ENCODE measurements around the gene BRME1.

BRME1 gene

GRCh38 chr19:13906521-13906904 lies 596 bp upstream of the BRME1 start:
- H3K27me3 ChIP-seq (ENCODE audit: control insufficient read depth, insufficient read depth, low read length), result no peaks in the 10 kb centered on the region
- peak overlapping the region; percentile 82 for H3K9ac ChIP-seq (ENCODE audit: low read depth, low read length)
- H3K9me3 ChIP-seq (replicated peaks; ENCODE audit: low read length), result no peaks in the 10 kb centered on the region
- H3K4me1 ChIP-seq (ENCODE audit: control insufficient read depth, insufficient read depth, low read length), result peaks cover 9% of the 10 kb centered on the region
- peaks cover 6% of the 10 kb centered on the region for H3K36me3 ChIP-seq (ENCODE audit: insufficient read depth, low read length)
- peak overlapping the region; percentile 81 for H3K4me3 ChIP-seq (ENCODE audit: low read length)
- peak overlapping the region; percentile 99 for H3K4me2 ChIP-seq (ENCODE audit: low read length)

GRCh38 chr19:13902993-13903555 lies 2.8 kb downstream of the BRME1 start:
- Histone ChIP-seq H3K9ac (ENCODE audit: low read depth, low read length) (no peak overlapping the region), H3K4me3 (ENCODE audit: low read length) (no peak overlapping the region), H3K36me3 (ENCODE audit: insufficient read depth, low read length) (no peaks in the 10 kb centered on the region), H3K4me1 (ENCODE audit: control insufficient read depth, insufficient read depth, low read length) (peaks cover 9% of the 10 kb centered on the region), H3K9me3 (replicated peaks; ENCODE audit: low read length) (no peaks in the 10 kb centered on the region), H3K4me2 (ENCODE audit: low read length) (no peak overlapping the region), H3K27me3 (ENCODE audit: control insufficient read depth, insufficient read depth, low read length) (no peaks in the 10 kb centered on the region)

- Histone ChIP-seq H3K9ac (ENCODE audit: low read depth, low read length) (no peak overlapping the region), H3K36me3 (ENCODE audit: insufficient read depth, low read length) (no peaks in the 10 kb centered on the region), H3K4me1 (ENCODE audit: control insufficient read depth, insufficient read depth, low read length) (no peaks in the 10 kb centered on the region), H3K9me3 (replicated peaks; ENCODE audit: low read length) (no peaks in the 10 kb centered on the region), H3K4me2 (ENCODE audit: low read length) (no peak overlapping the region), H3K4me3 (ENCODE audit: low read length) (no peak overlapping the region), H3K27me3 (ENCODE audit: control insufficient read depth, insufficient read depth, low read length) (no peaks in the 10 kb centered on the region)
Measured at GRCh38 chr19:13899912-13900584, 5.9 kb downstream of the BRME1 start.

GRCh38 chr19:13899393-13899792 lies 6.5 kb downstream of the BRME1 start:
- no peaks in the 10 kb centered on the region for H3K36me3 ChIP-seq (ENCODE audit: insufficient read depth, low read length)
- H3K4me1 ChIP-seq (ENCODE audit: control insufficient read depth, insufficient read depth, low read length), result no peaks in the 10 kb centered on the region
- H3K4me2 ChIP-seq (ENCODE audit: low read length), result no peak overlapping the region
- H3K9me3 ChIP-seq (replicated peaks; ENCODE audit: low read length), result no peaks in the 10 kb centered on the region
- H3K27me3 ChIP-seq (ENCODE audit: control insufficient read depth, insufficient read depth, low read length), result no peaks in the 10 kb centered on the region
- H3K4me3 ChIP-seq (ENCODE audit: low read length), result no peak overlapping the region
- no peak overlapping the region for H3K9ac ChIP-seq (ENCODE audit: low read depth, low read length)

- Histone ChIP-seq H3K4me3 (ENCODE audit: low read length) (no peak overlapping the region), H3K9me3 (replicated peaks; ENCODE audit: low read length) (no peaks in the 10 kb centered on the region), H3K4me1 (ENCODE audit: control insufficient read depth, insufficient read depth, low read length) (no peaks in the 10 kb centered on the region), H3K9ac (ENCODE audit: low read depth, low read length) (no peak overlapping the region), H3K36me3 (ENCODE audit: insufficient read depth, low read length) (no peaks in the 10 kb centered on the region), H3K4me2 (ENCODE audit: low read length) (no peak overlapping the region), H3K27me3 (ENCODE audit: control insufficient read depth, insufficient read depth, low read length) (no peaks in the 10 kb centered on the region)
Measured at GRCh38 chr19:13896227-13896626, 9.7 kb downstream of the BRME1 start.

- no peaks in the 10 kb centered on the region for H3K36me3 ChIP-seq (ENCODE audit: insufficient read depth, low read length)
- no peak overlapping the region for H3K9ac ChIP-seq (ENCODE audit: low read depth, low read length)
- no peak overlapping the region for H3K4me2 ChIP-seq (ENCODE audit: low read length)
- no peak overlapping the region for H3K4me3 ChIP-seq (ENCODE audit: low read length)
- no peaks in the 10 kb centered on the region for H3K4me1 ChIP-seq (ENCODE audit: control insufficient read depth, insufficient read depth, low read length)
- no peaks in the 10 kb centered on the region for H3K27me3 ChIP-seq (ENCODE audit: control insufficient read depth, insufficient read depth, low read length)
- H3K9me3 ChIP-seq (replicated peaks; ENCODE audit: low read length), result no peaks in the 10 kb centered on the region
Measured at GRCh38 chr19:13894552-13894951, 11.4 kb downstream of the BRME1 start.

- Histone ChIP-seq H3K4me3 (ENCODE audit: low read length) (no peak overlapping the region), H3K36me3 (ENCODE audit: insufficient read depth, low read length) (no peaks in the 10 kb centered on the region), H3K9ac (ENCODE audit: low read depth, low read length) (no peak overlapping the region), H3K4me2 (ENCODE audit: low read length) (no peak overlapping the region), H3K9me3 (replicated peaks; ENCODE audit: low read length) (no peaks in the 10 kb centered on the region), H3K27me3 (ENCODE audit: control insufficient read depth, insufficient read depth, low read length) (no peaks in the 10 kb centered on the region), H3K4me1 (ENCODE audit: control insufficient read depth, insufficient read depth, low read length) (no peaks in the 10 kb centered on the region)
Measured at GRCh38 chr19:13892870-13893269, 13.0 kb downstream of the BRME1 start.

- Histone ChIP-seq H3K9me3 (replicated peaks; ENCODE audit: low read length) (no peaks in the 10 kb centered on the region), H3K4me3 (ENCODE audit: low read length) (no peak overlapping the region), H3K27me3 (ENCODE audit: control insufficient read depth, insufficient read depth, low read length) (no peaks in the 10 kb centered on the region), H3K4me1 (ENCODE audit: control insufficient read depth, insufficient read depth, low read length) (peaks cover 8% of the 10 kb centered on the region), H3K36me3 (ENCODE audit: insufficient read depth, low read length) (no peaks in the 10 kb centered on the region), H3K9ac (ENCODE audit: low read depth, low read length) (no peak overlapping the region), H3K4me2 (ENCODE audit: low read length) (no peak overlapping the region)
Measured at GRCh38 chr19:13890136-13890535, 15.8 kb downstream of the BRME1 start.

GRCh38 chr19:13888281-13888680 lies 17.6 kb downstream of the BRME1 start:
- Histone ChIP-seq H3K27me3 (ENCODE audit: control insufficient read depth, insufficient read depth, low read length) (no peaks in the 10 kb centered on the region), H3K36me3 (ENCODE audit: insufficient read depth, low read length) (no peaks in the 10 kb centered on the region), H3K4me3 (ENCODE audit: low read length) (no peak overlapping the region), H3K9ac (ENCODE audit: low read depth, low read length) (no peak overlapping the region), H3K9me3 (replicated peaks; ENCODE audit: low read length) (no peaks in the 10 kb centered on the region), H3K4me1 (ENCODE audit: control insufficient read depth, insufficient read depth, low read length) (peaks cover 8% of the 10 kb centered on the region), H3K4me2 (ENCODE audit: low read length) (no peak overlapping the region)

- H3K9me3 ChIP-seq (replicated peaks; ENCODE audit: low read length), result no peaks in the 10 kb centered on the region
- no peak overlapping the region for H3K4me2 ChIP-seq (ENCODE audit: low read length)
- H3K4me3 ChIP-seq (ENCODE audit: low read length), result no peak overlapping the region
- no peaks in the 10 kb centered on the region for H3K27me3 ChIP-seq (ENCODE audit: control insufficient read depth, insufficient read depth, low read length)
- H3K9ac ChIP-seq (ENCODE audit: low read depth, low read length), result no peak overlapping the region
- H3K4me1 ChIP-seq (ENCODE audit: control insufficient read depth, insufficient read depth, low read length), result peaks cover 8% of the 10 kb centered on the region
- H3K36me3 ChIP-seq (ENCODE audit: insufficient read depth, low read length), result no peaks in the 10 kb centered on the region
Measured at GRCh38 chr19:13887517-13887916, 18.4 kb downstream of the BRME1 start.

- Histone ChIP-seq H3K9me3 (replicated peaks; ENCODE audit: low read length) (no peaks in the 10 kb centered on the region), H3K4me2 (ENCODE audit: low read length) (no peak overlapping the region), H3K4me3 (ENCODE audit: low read length) (no peak overlapping the region), H3K4me1 (ENCODE audit: control insufficient read depth, insufficient read depth, low read length) (peaks cover 11% of the 10 kb centered on the region), H3K9ac (ENCODE audit: low read depth, low read length) (no peak overlapping the region), H3K36me3 (ENCODE audit: insufficient read depth, low read length) (no peaks in the 10 kb centered on the region), H3K27me3 (ENCODE audit: control insufficient read depth, insufficient read depth, low read length) (no peaks in the 10 kb centered on the region)
Measured at GRCh38 chr19:13887018-13887436, 18.9 kb downstream of the BRME1 start.

GRCh38 chr19:13885826-13886365 lies 20.0 kb downstream of the BRME1 start:
- Histone ChIP-seq H3K4me1 (ENCODE audit: control insufficient read depth, insufficient read depth, low read length) (peaks cover 23% of the 10 kb centered on the region), H3K36me3 (ENCODE audit: insufficient read depth, low read length) (no peaks in the 10 kb centered on the region), H3K27me3 (ENCODE audit: control insufficient read depth, insufficient read depth, low read length) (no peaks in the 10 kb centered on the region), H3K9ac (ENCODE audit: low read depth, low read length) (no peak overlapping the region), H3K4me3 (ENCODE audit: low read length) (no peak overlapping the region), H3K9me3 (replicated peaks; ENCODE audit: low read length) (no peaks in the 10 kb centered on the region), H3K4me2 (ENCODE audit: low read length) (no peak overlapping the region)

Data from skeletal muscle satellite cell (primary cell).